ENCODE results near the gene KRTAP5-5. TPM values are rescaled to one million over a fixed set of nuclear protein-coding genes. Genes with fewer than 3 reads are reported as not detected.

The KRTAP5-5 gene
- total and polyA plus RNA-seq, 10 of the 15 experiments (the other 5 are each of a cell fraction or from before 2014, with no cell fraction given), result not detected

- H3K9ac ChIP-seq (ENCODE audit: control insufficient read depth, insufficient read depth, low read length), result no peak overlapping the region
- no peak for FAIRE-seq
- no peaks in the 10 kb centered on the region for H3K79me2 ChIP-seq (ENCODE audit: control insufficient read depth, insufficient read depth, low read length)
- WGBS (ENCODE audit: insufficient coverage, insufficient replicate concordance, low lambda C conversion rate, missing lambda C conversion rate), result 41% methylated on average over 20 of the region's 20 CpGs
- no peaks in the 10 kb centered on the region for H3K4me1 ChIP-seq (ENCODE audit: control insufficient read depth, insufficient read depth, low read length)
- in situ Hi-C loops (cut with MboI) (no loop called here), intact Hi-C loops (cut with micrococcal nuclease; ENCODE audit: unreplicated experiment) (loop anchor here (1.0 to 5.0 kb wide), 3 partner anchors 40 to 500 kb away; partner anchors contain the start of gene SYT8)
- no peaks in the 10 kb centered on the region for H3K36me3 ChIP-seq (ENCODE audit: control insufficient read depth in 2 of 2, insufficient read depth in 2 of 2, low read length in 1 of 2)
- ChIA-PET SMC1A (ENCODE audit: uncharacterized antibody, unreplicated experiment) (interaction anchor here (1.0 to 1.4 kb wide), 6 partner anchors 42 to 499 kb away, joined by 3 to 12 read pairs (median 4); no protein-coding TSS in a partner anchor), CTCF (interaction anchor here (0.6 to 3.7 kb wide), 38 partner anchors 8 to 502 kb away, joined by 3 to 56 read pairs (median 5); partner anchors contain the start of gene SYT8), POLR2A (no interaction called here), RAD21 (ENCODE audit: unreplicated experiment) (interaction anchor here (0.6 to 2.6 kb wide), 15 partner anchors 11 to 501 kb away, joined by 3 to 23 read pairs (median 4); no protein-coding TSS in a partner anchor)
- no peak overlapping the region for H3K4me3 ChIP-seq
- H2AFZ ChIP-seq (ENCODE audit: control insufficient read depth, low read depth, low read length), result no peak overlapping the region
- ATAC-seq, result no peak
- no peak overlapping the region for H3K27ac ChIP-seq (ENCODE audit: control insufficient read depth, insufficient read depth)
- no peaks in the 10 kb centered on the region for H4K20me1 ChIP-seq (ENCODE audit: control insufficient read depth, insufficient read depth)
- no TSS peak for BruUV-seq (replicated peaks)
- H3K27me3 ChIP-seq (replicated peaks in 1 of 2; ENCODE audit: control insufficient read depth in 2 of 2, insufficient read depth in 2 of 2, low read length in 1 of 2), result peaks cover 0 to 3% of the 10 kb centered on the region in 2 experiments; a peak in 2 of 4 replicates
- H3K9me3 ChIP-seq (replicated peaks; ENCODE audit: control insufficient read depth, insufficient read depth, low read length), result no peaks in the 10 kb centered on the region
- TF ChIP-seq TBL1XR1 (IDR thresholded peaks at IDR 0.05; ENCODE audit: low read depth, low read length) (no peak), NFYA (IDR thresholded peaks at IDR 0.05; ENCODE audit: borderline replicate concordance, low read depth, low read length) (no peak), BMI1 (IDR thresholded peaks at IDR 0.05; ENCODE audit: borderline replicate concordance) (no peak)
- no peak overlapping the region for H3K4me2 ChIP-seq (ENCODE audit: control insufficient read depth, insufficient read depth)
- DNase-seq (ENCODE audit: low read depth, low spot score), result no peak
Observed at GRCh38 chr11:1652442-1652770, 22.8 kb downstream of the KRTAP5-5 start.

DNA sequence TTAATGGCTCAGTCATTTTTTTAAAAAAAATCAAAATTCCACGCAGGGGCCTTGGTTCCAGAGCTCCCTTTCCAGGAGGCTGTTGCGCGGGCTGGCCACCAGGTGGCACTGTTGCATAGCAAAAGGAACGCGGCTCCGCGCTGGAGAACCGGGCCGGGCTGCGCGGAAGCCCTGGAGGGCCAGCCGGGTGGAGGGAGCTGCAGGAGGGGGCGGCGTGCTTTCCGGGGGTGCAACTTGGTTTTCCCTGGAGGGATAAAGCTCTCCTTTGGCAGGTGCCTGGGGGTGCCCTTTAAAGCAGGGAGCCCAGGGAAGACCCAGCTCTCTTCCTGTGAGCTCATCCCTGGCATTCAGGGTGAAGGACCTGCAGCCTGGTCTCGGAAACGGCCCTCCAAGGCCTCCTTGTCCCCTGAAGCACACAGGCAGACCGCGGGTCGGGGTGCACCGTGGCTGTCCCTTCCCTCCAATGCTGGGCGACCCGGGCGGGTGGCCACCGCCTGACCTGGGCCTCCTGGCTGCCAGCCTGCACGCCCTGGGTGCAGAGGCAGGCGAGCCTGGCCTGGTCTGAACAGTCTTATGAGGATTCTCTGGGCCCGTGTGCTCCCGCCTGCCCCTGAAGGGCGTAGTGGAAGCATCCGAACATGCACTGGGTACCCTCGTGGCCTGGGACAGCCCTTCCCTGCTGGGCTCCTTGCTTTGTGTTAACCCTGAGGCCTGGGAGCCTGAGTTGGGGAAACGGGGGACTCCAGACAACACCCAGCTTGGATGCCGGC lies 23.4 kb downstream of the KRTAP5-5 start:
- in situ Hi-C loops (cut with MboI), result no loop called here
- peaks cover 0 to 3% of the 10 kb centered on the region in 2 experiments; a peak in 2 of 4 replicates for H3K27me3 ChIP-seq (replicated peaks in 1 of 2; ENCODE audit: control insufficient read depth in 2 of 2, insufficient read depth in 2 of 2, low read length in 1 of 2)
- BruUV-seq (replicated peaks), result no TSS peak
- TF ChIP-seq CHD4 (IDR thresholded peaks at IDR 0.05) (no peak), SMC3 (IDR thresholded peaks at IDR 0.05; ENCODE audit: borderline replicate concordance, low read length) (peak; percentile 65), DPF2 (IDR thresholded peaks at IDR 0.05) (no peak), STAT3 (IDR thresholded peaks at IDR 0.05; ENCODE audit: low read depth, low read length) (no peak), RAD21 (IDR thresholded peaks at IDR 0.05; ENCODE audit: insufficient read depth, low read depth, low read length) (peak; percentile 83)
- TF ChIP-seq, protein P1, sequence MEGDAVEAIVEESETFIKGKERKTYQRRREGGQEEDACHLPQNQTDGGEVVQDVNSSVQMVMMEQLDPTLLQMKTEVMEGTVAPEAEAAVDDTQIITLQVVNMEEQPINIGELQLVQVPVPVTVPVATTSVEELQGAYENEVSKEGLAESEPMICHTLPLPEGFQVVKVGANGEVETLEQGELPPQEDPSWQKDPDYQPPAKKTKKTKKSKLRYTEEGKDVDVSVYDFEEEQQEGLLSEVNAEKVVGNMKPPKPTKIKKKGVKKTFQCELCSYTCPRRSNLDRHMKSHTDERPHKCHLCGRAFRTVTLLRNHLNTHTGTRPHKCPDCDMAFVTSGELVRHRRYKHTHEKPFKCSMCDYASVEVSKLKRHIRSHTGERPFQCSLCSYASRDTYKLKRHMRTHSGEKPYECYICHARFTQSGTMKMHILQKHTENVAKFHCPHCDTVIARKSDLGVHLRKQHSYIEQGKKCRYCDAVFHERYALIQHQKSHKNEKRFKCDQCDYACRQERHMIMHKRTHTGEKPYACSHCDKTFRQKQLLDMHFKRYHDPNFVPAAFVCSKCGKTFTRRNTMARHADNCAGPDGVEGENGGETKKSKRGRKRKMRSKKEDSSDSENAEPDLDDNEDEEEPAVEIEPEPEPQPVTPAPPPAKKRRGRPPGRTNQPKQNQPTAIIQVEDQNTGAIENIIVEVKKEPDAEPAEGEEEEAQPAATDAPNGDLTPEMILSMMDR (IDR thresholded peaks at IDR 0.05 in 2 of 3, conservative IDR thresholded peaks at IDR 0.05 in 1 of 3; ENCODE audit: control insufficient read depth in 2 of 3, extremely low read depth in 1 of 3, insufficient read depth in 1 of 3, low read depth in 3 of 3, low read length in 3 of 3), result peak; percentile 90 to 94 (median 91)
- TF ChIP-seq, protein P2, sequence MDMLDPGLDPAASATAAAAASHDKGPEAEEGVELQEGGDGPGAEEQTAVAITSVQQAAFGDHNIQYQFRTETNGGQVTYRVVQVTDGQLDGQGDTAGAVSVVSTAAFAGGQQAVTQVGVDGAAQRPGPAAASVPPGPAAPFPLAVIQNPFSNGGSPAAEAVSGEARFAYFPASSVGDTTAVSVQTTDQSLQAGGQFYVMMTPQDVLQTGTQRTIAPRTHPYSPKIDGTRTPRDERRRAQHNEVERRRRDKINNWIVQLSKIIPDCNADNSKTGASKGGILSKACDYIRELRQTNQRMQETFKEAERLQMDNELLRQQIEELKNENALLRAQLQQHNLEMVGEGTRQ (IDR thresholded peaks at IDR 0.05; ENCODE audit: borderline replicate concordance, low read depth, low read length), result no peak

More for the DNA sequence above, 23.4 kb downstream of the KRTAP5-5 start:
- WGBS (ENCODE audit: insufficient coverage, insufficient replicate concordance, low lambda C conversion rate, missing lambda C conversion rate), result 17% methylated on average over 34 of the region's 34 CpGs
- no peak overlapping the region for H3K9ac ChIP-seq (ENCODE audit: control insufficient read depth, insufficient read depth, low read length)
- ChIA-PET SMC1A (ENCODE audit: uncharacterized antibody, unreplicated experiment) (interaction anchor here (1.0 to 1.4 kb wide), 7 partner anchors 38 to 499 kb away, joined by 3 to 12 read pairs (median 4); no protein-coding TSS in a partner anchor), POLR2A (no interaction called here), RAD21 (ENCODE audit: unreplicated experiment) (interaction anchor here (0.6 to 2.6 kb wide), 15 partner anchors 12 to 501 kb away, joined by 3 to 23 read pairs (median 4); no protein-coding TSS in a partner anchor), CTCF (interaction anchor here (0.6 to 3.7 kb wide), 38 partner anchors 9 to 501 kb away, joined by 3 to 56 read pairs (median 5); partner anchors contain the start of gene SYT8)
- H3K4me3 ChIP-seq, result no peak overlapping the region
- H3K36me3 ChIP-seq (ENCODE audit: control insufficient read depth in 2 of 2, insufficient read depth in 2 of 2, low read length in 1 of 2), result no peaks in the 10 kb centered on the region
- ATAC-seq, result peak; percentile 97
- H4K20me1 ChIP-seq (ENCODE audit: control insufficient read depth, insufficient read depth), result no peaks in the 10 kb centered on the region
- no peak for FAIRE-seq
- intact Hi-C loops (cut with micrococcal nuclease; ENCODE audit: unreplicated experiment), result loop anchor here (1.0 to 5.0 kb wide), 3 partner anchors 39 to 499 kb away; partner anchors contain the start of gene SYT8
- no peak for DNase-seq (ENCODE audit: low read depth, low spot score)
- H3K9me3 ChIP-seq (replicated peaks; ENCODE audit: control insufficient read depth, insufficient read depth, low read length), result no peaks in the 10 kb centered on the region
- H3K79me2 ChIP-seq (ENCODE audit: control insufficient read depth, insufficient read depth, low read length), result no peaks in the 10 kb centered on the region
- no peak overlapping the region for H3K27ac ChIP-seq (ENCODE audit: control insufficient read depth, insufficient read depth)
- no peak overlapping the region for H3K4me2 ChIP-seq (ENCODE audit: control insufficient read depth, insufficient read depth)
- H2AFZ ChIP-seq (ENCODE audit: control insufficient read depth, low read depth, low read length), result no peak overlapping the region
- H3K4me1 ChIP-seq (ENCODE audit: control insufficient read depth, insufficient read depth, low read length), result no peaks in the 10 kb centered on the region
